ENCODE data around the gene IER3. TPM values are rescaled to one million over a fixed set of nuclear protein-coding genes. Genes with fewer than 3 reads are reported as not detected.

The IER3 gene
- total and polyA plus RNA-seq, 2 of the 13 experiments (the other 11 are each of a cell fraction or from before 2014, with no cell fraction given), result 51.1 to 131 TPM

GRCh38 chr6:30719791-30720737 is 24.3 kb downstream of the IER3 start, which contains the start of gene TUBB (continued):
- TF ChIP-seq NAIF1 (CRISPR knock-in tag; IDR thresholded peaks at IDR 0.05; ENCODE audit: borderline replicate concordance), result 0 out of 2 replicates have a peak, but pooled peaks have one; percentile 49
- no peak for TF ChIP-seq ZNF382 (CRISPR knock-in tag; IDR thresholded peaks at IDR 0.05; ENCODE audit: borderline replicate concordance)
- no peak; the same call in 1 of the 2 replicates for TF ChIP-seq ZNF792 (CRISPR knock-in tag; IDR thresholded peaks at IDR 0.05)
- no peak for TF ChIP-seq ZFP82 (CRISPR knock-in tag; IDR thresholded peaks at IDR 0.05; ENCODE audit: borderline replicate concordance)
- peak; percentile 66 for TF ChIP-seq PHF5A (CRISPR knock-in tag; IDR thresholded peaks at IDR 0.05; ENCODE audit: low read depth, unreplicated experiment)
- TF ChIP-seq WIZ (CRISPR knock-in tag; IDR thresholded peaks at IDR 0.05), result no peak; the same call in 1 of the 2 replicates
- TF ChIP-seq LCORL (IDR thresholded peaks at IDR 0.05), result no peak
- peak; percentile 60 for TF ChIP-seq LCORL (CRISPR knock-in tag; IDR thresholded peaks at IDR 0.05)
- no peak for TF ChIP-seq MBNL3 (CRISPR knock-in tag; conservative IDR thresholded peaks at IDR 0.05)
- TF ChIP-seq SETDB1 (CRISPR knock-in tag; IDR thresholded peaks at IDR 0.05; ENCODE audit: borderline replicate concordance), result no peak
- TF ChIP-seq ZNF768 (CRISPR knock-in tag; IDR thresholded peaks at IDR 0.05), result no peak; the same call in 1 of the 2 replicates
- no peak; the same call in 1 of the 2 replicates for TF ChIP-seq ATF7-NPFF (CRISPR knock-in tag; IDR thresholded peaks at IDR 0.05; ENCODE audit: low read depth)
- no peak for TF ChIP-seq ZNF44 (CRISPR knock-in tag; IDR thresholded peaks at IDR 0.05)
- no peak for TF ChIP-seq ZNF333 (CRISPR knock-in tag; IDR thresholded peaks at IDR 0.05; ENCODE audit: borderline replicate concordance)
- TF ChIP-seq POLR2A (IDR thresholded peaks at IDR 0.05; ENCODE audit: insufficient read depth in 1 of 2, low read depth in 2 of 2, low read length in 2 of 2), result peak; percentile 89 to 93
- peak; percentile 85 for TF ChIP-seq MYC (CRISPR knock-in tag; IDR thresholded peaks at IDR 0.05; ENCODE audit: borderline replicate concordance)
- TF ChIP-seq ZNF101 (CRISPR knock-in tag; IDR thresholded peaks at IDR 0.05; ENCODE audit: borderline replicate concordance, low read depth), result no peak
- TF ChIP-seq, protein P1, sequence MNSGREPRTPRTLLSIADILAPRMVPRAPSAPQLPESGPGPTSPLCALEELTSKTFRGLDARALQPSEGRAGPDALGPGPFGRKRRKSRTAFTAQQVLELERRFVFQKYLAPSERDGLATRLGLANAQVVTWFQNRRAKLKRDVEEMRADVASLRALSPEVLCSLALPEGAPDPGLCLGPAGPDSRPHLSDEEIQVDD (CRISPR knock-in tag; IDR thresholded peaks at IDR 0.05; ENCODE audit: borderline replicate concordance), result no peak
- no peak for TF ChIP-seq ZNF644 (CRISPR knock-in tag; IDR thresholded peaks at IDR 0.05; ENCODE audit: low read depth)
- TF ChIP-seq ZSCAN9 (CRISPR knock-in tag; IDR thresholded peaks at IDR 0.05; ENCODE audit: borderline replicate concordance), result peak; percentile 82; the same call in 1 of the 2 replicates
- TF ChIP-seq SP140L (CRISPR knock-in tag; IDR thresholded peaks at IDR 0.05; ENCODE audit: borderline replicate concordance), result no peak
- no peak for TF ChIP-seq SMYD3 (CRISPR knock-in tag; IDR thresholded peaks at IDR 0.05)
- no peak for TF ChIP-seq ZNF484 (CRISPR knock-in tag; IDR thresholded peaks at IDR 0.05; ENCODE audit: borderline replicate concordance, low read depth)
- TF ChIP-seq ZNF839 (CRISPR knock-in tag; IDR thresholded peaks at IDR 0.05; ENCODE audit: borderline replicate concordance), result no peak
- TF ChIP-seq, protein P2, sequence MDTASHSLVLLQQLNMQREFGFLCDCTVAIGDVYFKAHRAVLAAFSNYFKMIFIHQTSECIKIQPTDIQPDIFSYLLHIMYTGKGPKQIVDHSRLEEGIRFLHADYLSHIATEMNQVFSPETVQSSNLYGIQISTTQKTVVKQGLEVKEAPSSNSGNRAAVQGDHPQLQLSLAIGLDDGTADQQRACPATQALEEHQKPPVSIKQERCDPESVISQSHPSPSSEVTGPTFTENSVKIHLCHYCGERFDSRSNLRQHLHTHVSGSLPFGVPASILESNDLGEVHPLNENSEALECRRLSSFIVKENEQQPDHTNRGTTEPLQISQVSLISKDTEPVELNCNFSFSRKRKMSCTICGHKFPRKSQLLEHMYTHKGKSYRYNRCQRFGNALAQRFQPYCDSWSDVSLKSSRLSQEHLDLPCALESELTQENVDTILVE (CRISPR knock-in tag; IDR thresholded peaks at IDR 0.05), result peak; percentile 39; the same call in 1 of the 2 replicates
- no peak for TF ChIP-seq ZNF513 (CRISPR knock-in tag; conservative IDR thresholded peaks at IDR 0.05)
- TF ChIP-seq ZNF724P (CRISPR knock-in tag; IDR thresholded peaks at IDR 0.05; ENCODE audit: borderline replicate concordance), result no peak
- peak; percentile 59 for TF ChIP-seq PHF20 (CRISPR knock-in tag; IDR thresholded peaks at IDR 0.05)
- no peak for TF ChIP-seq ZSCAN21 (CRISPR knock-in tag; IDR thresholded peaks at IDR 0.05; ENCODE audit: borderline replicate concordance)
